GM11168 (cell line): ENCODE results near the gene SEC16A.

Experiments used
- in situ Hi-C: fragments of 300-500 bp; cut with MboI; formaldehyde crosslinking; loops from one replicate; pipeline ENCODE4 v1.12.0; 2022; ENCODE audit warnings: low sequenced_read_pairs; ENCODE audit not compliant: unreplicated experiment

The SEC16A gene

GRCh38 chr9:136444102-136444501 lies 38.7 kb downstream of the SEC16A start:
- in situ Hi-C loops: no loop called here

DNA sequence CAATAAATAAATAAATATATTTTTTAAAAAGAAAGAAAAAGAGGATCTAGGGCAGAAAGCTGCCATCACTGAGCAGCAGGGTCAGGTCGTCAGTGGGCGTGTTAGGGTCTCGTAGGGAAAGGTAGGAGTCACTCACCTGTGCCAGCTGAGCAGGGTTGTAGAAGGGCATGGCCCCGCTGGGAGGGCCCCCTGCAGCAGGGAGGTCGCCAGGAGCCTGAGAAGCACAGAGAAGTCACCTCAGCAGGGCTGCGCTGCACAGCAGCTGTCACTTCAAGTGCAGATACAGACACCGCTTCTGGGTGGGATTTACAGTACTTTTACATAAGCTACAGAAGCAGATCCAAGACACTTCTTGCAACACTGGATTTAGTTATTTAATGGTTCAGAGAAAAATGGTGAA lies 39.2 kb downstream of the SEC16A start:
- in situ Hi-C loops: no loop called here

DNA sequence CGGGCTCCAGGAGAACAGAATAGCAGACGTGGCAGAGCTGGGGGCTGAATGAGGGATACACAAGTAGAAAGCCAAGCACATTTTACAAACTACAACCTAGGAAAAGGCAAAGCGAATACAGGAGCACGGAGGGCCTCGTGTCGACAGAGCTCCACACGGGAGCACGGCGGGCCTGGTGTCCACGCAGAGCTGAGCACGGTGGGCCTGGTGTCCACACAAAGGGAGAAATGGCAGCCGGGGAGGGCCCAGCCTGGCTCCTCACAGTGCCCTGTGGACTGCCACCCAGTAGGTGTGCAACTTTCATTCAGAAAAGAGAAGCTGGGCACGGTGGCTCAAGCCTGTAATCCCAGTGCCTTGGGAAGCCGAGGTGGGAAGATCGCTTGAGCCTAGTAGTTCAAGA lies 39.8 kb downstream of the SEC16A start:
- in situ Hi-C loops: no loop called here

GRCh38 chr9:136442265-136442664 lies 40.6 kb downstream of the SEC16A start:
- in situ Hi-C loops: no loop called here

GRCh38 chr9:136441681-136442245 lies 41.1 kb downstream of the SEC16A start:
- in situ Hi-C loops: no loop called here

DNA sequence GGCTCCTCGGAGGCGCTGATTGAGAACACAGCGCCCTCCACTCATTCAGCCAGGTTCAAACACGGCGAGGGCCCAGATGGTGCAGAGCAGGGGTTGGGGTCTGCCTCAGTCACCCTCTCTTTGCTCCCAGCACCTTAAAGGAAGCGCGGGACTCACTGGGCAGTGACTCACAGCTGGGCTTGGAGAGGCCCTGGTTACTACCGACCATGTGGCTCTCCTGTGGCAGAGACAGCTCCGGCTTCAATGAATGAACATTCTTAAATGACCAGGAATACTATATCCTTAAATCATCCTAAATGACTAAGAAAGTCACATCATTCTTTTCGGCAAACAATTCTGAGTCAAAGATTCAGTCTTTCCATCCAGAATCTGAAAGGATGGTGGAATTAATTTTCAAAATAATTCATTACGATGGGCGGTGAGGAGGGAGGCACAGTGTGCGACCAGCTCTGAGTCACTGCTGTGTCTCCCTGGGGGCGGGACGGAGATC lies 41.6 kb downstream of the SEC16A start:
- in situ Hi-C loops: no loop called here

DNA sequence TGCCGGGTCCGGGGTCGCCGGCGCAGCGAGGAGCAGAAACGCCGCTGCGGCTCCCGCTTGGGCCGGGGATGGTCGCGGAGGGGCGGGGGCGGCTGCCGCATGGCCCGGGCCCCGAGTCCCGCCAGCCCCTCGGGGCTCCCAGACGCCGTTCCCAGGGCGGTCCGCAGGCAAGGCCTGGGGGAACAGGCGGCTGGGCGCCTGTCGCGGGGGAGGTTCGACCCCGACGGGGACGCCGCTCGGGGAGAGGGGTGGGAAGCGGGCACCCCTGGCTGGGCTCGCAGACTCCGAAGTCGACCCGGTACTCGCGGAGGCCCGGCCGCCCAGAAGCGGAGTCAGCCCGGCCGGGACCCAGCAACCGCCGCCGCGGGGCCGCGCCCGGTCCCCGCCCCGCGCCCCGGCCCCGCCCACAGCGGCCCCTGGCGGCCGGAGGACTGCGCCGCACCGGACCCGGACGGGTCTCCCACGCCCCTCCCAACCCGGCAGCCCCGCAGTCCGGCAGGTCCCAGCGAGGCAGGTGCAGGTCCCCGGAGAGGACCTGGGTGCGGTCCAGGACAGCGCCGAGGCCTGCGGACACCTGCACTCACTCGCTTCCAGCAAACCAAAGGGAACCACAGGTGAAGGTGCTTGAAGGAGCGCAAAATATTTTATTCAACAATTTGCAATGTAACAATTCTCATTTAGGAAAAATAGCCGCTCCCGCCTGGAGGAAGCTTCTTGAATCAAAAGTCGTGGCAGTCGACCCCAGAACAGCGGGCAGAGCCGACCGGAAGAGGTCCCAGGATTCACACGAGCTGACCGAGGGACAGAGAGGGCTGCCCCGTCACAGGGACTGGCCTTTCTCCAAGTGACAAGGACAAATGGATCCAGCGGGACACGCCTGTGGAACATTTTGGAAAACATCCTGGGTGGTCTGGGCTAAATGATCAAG lies 43.1 kb downstream of the SEC16A start, which contains the start of gene INPP5E:
Gene INPP5E (minus strand): TSS at position 365 of the 928 bp plus-strand sequence. CDS start 426 bp downstream, outside the sequence.
- in situ Hi-C loops: no loop called here

- in situ Hi-C loops: no loop called here
These were observed 44.0 kb downstream of the SEC16A start for GRCh38 chr9:136438548-136439480.

DNA sequence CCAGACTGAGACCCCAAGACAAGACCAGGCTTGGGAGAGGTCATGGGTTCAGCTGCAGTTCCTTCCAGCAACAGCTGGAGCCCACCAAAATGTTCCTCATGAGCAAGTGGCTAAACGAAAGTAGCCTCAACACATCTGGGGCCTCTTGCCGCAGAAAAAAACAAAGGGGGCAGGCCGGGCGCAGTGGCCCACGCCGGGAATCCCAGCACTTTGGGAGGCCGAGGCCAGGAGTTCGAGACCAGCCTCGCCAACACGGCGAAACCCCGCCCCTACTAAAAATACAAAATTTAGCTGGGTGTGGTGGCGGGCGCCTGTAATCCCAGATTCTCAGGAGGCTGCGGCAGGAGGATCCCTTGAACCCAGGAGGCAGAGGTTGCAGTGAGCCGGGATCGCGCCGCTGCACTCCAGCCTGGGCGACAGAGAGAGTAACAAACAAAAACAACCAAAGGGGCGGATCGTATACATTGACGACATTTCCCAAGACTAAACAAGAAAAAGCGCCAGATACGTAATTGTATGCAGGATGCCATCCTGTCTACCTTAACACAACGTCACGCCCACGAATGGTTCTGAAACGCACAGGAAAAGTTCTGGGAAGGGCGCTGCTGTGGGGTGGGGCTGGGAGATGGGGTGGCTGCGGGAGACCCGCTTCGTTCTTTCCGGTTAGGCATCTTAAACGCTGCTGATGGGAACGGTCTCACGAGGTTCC lies 44.8 kb downstream of the SEC16A start:
- in situ Hi-C loops: no loop called here

DNA sequence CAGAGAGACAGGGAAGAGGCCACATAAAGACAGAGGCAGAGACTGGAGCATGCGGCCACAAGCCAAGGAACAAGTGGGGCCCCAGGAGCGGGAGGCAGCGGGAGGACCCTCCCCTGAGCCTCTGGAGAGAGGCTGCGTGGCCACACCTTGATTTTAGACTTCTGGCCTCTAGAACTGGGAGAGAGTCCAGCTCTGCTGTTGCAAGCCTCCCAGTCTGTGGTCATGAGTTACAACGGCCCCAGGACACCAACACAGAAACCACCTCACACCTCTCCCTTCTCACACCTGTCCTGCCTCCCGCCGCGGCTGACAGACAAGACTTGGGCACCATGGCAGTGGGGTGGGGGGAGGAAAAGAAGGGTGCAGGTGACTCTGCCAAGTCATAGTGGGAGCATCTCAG lies 45.4 kb downstream of the SEC16A start:
- in situ Hi-C loops: no loop called here

DNA sequence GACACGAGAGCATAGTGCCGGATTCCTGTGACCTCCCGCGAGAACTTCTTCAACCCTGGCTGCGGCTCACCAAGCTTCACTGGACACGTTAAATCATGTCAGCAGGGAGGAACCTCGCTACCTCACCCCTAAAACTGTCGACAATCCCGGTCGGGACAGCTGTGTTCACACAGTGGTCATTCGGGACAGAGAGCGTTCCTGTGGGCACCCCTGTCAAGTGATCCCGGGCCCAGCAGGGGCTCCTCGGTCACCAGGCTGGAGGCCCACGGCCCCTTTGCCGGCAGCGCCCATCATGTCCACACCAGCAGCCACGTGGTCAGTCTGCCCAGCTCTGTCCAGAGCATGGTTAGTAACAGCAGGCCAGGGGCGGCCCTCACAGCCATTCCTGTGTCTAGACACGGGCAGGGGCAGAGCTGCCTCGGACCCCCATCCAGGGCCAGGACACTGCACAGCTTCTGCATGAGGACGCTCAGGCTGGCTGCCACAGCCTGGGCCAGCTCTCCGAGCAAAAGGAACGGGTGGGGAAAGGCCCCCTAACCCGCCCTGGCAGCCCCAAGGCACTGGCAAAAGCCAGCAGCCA lies 46.7 kb downstream of the SEC16A start:
- in situ Hi-C loops: no loop called here

DNA sequence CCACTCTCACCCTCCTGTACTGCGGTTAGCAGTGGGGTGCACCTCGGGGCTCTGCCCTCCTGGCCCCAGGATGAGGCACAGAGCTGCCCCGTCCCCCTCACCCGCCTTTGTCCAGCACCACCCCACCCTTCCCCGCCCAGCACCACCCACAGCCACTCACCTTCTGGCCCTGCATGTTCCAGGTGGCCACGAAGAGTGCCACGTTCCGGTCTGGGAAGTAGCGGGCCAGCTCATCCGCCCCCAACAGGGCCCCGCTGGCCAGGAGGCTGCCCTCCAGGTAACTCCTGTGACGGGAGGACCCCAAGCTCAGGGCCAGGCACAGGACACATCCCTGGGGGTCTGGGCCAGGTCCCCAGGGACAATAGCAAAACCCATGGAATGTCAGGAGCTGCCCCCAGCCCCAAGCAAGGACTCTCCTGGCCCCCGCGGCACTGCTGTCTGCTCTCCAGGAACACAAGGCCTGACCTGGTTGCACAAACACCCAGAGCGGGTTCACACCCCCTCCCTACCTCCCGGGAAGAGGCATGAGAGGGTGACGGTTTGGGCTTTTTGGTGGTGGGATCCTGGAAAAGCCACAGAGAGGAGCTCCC lies 48.2 kb downstream of the SEC16A start:
- in situ Hi-C loops: no loop called here

- in situ Hi-C loops: no loop called here
These were observed 48.8 kb downstream of the SEC16A start for GRCh38 chr9:136433849-136434579.

- in situ Hi-C loops: no loop called here
These were observed 49.7 kb downstream of the SEC16A start for GRCh38 chr9:136433043-136433715.

GRCh38 chr9:136432591-136432990 lies 50.2 kb downstream of the SEC16A start:
- in situ Hi-C loops: no loop called here

- in situ Hi-C loops: no loop called here
These were observed 51.0 kb downstream of the SEC16A start for GRCh38 chr9:136431782-136432350.

GRCh38 chr9:136430588-136431234 lies 52.1 kb downstream of the SEC16A start:
- in situ Hi-C loops: no loop called here
